Measurements from ENCODE around the gene KBTBD13.

The KBTBD13 gene

GRCh38 chr15:65052956-65053355 lies 23.6 kb upstream of the KBTBD13 start:
- no peak for DNase-seq

DNA sequence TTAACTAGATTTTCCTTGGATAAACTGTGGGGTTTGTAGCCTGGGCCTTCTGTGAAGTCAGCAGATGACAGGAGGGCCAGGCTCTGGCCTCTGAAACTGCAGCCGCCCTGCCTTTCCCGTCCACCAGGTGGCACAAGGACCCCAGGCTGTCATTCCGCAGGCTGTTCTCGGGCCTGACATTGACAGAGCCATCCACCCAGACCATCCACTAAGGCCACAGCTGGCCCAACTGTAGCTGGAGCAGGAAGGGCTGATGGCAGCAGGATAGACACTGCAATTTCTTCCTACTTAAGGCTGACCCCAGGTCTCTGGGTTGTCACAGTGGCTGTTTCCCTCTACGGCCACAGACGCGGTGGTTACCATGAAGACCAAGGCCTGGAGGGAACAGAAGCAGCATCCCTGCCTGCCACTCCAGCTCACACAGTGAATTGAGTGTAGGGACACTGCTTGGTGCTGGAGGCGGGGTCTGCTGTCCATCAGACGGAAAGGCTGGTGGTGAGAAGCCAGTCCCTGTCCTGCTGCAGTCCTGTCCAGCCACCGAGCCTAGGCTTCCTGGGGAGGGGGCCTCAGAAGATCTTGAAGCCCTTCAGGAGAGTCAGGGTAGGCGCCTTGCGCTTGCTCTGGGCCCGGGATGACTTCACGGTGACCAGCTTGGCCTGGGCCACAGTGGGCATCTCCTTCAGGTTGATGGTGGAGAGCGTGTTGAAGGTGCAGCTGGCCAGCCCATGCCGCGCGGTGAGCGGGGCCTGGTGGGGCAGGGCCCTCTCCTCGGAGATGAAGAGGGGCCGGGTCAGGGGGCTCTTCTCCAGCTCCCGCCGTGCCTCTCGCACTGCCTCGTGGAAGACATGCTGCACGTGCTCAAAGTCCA lies 22.0 kb upstream of the KBTBD13 start:
- peak in 3 of 4 experiments; percentile 13 to 31 (median 27) for DNase-seq

DNA sequence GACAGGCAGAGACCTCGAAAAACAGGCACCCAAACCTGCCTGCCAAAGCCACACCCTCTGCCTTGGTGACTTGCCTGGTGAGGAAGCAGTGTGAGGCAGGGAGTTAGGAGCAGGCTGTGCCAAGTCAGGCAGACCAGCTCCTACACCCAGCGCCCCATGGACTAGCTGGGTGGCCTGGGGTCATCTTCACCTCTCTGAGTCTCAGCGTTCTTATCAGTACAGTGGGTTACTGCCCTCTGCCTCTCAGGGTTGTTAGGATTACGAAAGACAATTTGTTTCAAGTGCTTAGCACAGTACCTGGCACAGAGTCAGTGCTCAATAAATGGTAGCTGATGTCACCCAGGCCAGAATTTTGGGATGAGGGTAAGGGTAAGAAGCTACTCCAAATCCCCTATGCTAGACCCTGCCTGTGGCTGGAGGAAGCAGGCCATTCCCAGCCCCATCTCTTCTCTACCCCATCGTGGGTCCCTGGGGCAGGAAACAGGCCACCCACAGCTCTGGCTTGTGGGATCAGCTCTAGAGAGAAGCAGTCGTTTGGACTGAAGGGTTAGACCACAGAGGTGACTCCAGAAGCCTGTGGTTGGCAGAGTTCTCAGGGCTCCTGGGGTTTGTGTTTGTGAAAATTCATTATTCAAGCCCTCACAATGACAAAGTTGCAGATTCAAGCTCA lies 21.2 kb upstream of the KBTBD13 start:
- no peak for DNase-seq

GRCh38 chr15:65056106-65056505 lies 20.4 kb upstream of the KBTBD13 start:
- no peak for DNase-seq

DNA sequence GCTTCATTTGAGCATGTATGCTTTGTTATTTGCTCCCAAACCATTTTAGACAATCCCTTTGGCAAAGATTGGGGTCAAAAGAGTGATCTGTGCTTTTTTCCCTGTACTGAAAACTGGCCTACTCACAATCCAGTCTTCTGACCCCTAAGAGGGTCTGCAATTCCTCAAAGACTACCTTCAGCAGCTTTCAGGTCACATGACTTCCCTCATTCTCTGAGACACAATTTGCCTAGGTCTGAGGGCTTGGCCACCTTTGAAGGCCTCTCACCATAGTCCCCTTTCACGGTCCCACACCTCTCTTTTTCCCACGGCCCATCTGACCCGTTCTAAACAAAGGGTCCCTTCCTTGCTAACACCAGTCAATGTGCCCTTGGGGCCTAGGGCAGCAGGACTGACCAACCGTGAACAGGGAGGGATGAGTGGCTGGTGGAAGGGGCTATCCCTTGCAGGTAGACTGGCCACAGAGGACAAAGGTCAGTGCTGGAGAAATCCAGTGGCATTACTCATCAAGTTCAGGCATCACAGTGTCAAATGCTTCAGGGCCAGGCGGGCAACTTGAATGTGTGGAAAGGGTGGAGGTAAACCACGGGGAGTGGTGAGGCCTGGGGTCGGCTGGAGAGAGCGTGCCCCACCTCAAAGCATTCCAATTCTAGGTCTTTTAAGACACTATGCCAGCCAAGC lies 19.5 kb upstream of the KBTBD13 start:
- no peak for DNase-seq

GRCh38 chr15:65057549-65057940 lies 19.0 kb upstream of the KBTBD13 start:
- no peak for DNase-seq

- DNase-seq = no peak
Measured at GRCh38 chr15:65058394-65059368, 17.9 kb upstream of the KBTBD13 start.

GRCh38 chr15:65059369-65059750 lies 17.2 kb upstream of the KBTBD13 start:
- DNase-seq = no peak

DNA sequence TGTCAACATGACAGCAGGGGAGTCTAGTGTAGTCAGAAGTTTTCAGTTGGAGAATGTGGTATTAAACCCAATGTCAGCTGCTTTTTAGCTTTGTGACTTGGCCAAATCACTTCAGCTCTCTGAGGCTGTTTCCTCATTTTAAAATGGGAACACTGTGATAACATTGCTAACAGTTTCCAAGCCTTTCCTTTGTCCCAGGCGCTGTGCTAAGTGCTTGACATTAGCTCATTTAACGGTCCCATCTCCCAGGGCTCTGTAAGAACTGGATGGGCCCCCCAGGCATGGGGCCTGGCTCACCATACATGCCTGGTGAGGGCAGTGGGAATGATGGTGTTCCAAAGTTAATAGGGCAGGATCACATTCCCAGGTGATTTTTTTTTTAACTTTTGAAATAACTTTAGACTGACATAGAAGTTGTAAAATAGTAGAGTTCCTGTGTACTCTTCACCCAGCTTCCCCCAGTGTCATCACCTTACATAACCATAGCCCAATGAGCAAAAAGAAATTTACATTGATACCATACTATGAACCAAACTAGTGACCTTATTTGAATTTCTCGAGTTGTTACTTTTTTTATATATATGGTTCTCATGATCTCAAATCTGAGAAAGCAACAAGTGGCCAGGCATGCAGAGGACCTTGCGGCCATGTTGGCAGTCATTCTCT lies 16.5 kb upstream of the KBTBD13 start:
- no peak for DNase-seq

GRCh38 chr15:65060641-65061397 lies 15.7 kb upstream of the KBTBD13 start:
- DNase-seq = no peak

DNA sequence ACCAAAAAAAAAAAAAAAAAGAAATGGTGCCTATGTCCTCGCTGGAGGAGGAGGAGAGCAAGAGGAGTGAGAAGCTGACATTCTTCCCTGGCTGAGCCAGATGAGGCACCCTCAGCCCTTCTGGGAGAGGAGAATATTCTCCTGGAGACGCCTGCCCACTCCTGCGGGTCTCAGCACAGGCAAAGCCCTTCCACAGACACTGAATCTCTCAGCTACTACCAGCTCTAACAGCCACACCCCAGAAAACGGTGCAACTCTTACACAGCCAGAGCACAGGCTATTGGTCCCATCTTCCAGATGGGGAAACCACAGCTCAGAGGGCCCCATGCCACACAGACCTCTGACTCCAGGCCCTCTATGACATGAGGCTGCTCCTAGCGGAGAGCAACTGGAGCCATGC lies 14.5 kb upstream of the KBTBD13 start:
- no peak for DNase-seq

GRCh38 chr15:65062726-65063125 lies 13.8 kb upstream of the KBTBD13 start:
- no peak for DNase-seq

DNA sequence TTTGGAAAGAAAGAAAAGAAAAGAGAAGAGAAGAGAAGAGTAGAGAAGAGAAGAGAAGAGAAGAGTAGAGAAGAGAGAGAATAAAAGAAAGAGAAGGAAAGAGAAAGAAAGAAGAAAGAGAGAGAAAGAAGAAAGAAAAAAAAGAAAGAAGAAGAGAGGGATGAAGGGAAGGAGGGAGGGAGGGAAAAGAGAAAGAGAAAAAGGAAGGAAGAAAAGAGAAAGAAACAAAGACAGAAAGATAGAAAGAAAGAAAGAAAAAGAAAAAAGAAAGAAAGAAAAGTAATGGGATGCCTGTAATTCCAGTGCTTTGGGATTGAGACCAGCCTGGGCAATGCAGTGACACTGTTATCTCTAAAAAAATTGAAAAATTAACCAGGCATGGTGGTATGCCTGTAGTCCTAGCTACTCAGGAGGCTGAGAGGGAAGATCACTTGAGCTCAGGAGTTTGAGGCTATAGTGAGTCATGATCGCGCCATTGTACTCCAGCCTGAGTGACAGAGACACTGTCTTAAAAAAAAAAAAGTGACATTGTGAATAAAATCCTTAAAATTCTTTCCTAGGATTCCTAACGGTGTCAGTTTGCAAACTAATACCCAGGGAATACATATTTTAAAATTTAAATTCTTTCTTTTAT lies 10.4 kb upstream of the KBTBD13 start:
- no peak for DNase-seq

- no peak for DNase-seq
Measured at GRCh38 chr15:65066635-65067316, 9.8 kb upstream of the KBTBD13 start.

GRCh38 chr15:65067317-65067644 lies 9.3 kb upstream of the KBTBD13 start:
- DNase-seq = no peak

DNA sequence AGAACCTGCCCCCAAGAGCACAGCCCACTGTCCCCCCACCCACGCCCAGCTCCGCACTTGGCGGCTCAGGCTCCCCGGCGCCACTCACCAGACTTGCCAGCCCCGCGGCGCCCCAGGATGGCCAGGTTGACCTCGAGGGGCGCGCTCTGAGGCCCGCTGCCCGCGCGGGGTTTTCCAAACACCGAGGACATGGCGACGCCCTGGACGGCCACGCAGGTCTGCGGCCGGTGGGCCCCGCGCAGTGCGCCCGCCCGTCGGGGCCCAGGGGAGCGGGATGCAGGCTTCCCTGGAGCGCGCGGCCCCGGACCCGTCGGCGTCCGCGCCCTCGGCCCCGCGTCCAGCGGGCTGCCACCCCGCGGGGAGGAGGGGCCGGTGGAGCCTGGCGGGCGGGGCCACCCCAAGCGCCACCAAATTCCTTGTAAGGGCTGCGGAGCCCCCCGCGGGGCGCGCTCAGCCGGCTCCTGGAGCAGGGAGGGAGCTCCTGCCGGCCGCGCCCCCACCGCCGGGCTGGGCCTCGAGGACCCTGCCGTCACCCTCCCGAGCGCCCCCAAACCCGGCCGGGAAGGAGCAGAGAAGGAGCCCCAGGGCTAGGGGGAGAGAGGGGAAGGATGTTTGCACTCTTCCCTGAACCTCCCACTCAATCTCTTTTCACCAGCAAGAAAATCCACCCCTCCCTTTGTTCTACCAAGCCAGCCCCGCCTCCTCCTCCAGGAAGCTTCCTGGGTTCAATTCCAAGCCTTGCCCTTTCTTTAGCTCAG lies 8.7 kb upstream of the KBTBD13 start, which contains the start of gene RASL12:
RASL12 (minus strand) TSS at position 347 of the 758 bp plus-strand sequence; CDS start at position 191, 156 bp downstream.
- no peak for DNase-seq

DNA sequence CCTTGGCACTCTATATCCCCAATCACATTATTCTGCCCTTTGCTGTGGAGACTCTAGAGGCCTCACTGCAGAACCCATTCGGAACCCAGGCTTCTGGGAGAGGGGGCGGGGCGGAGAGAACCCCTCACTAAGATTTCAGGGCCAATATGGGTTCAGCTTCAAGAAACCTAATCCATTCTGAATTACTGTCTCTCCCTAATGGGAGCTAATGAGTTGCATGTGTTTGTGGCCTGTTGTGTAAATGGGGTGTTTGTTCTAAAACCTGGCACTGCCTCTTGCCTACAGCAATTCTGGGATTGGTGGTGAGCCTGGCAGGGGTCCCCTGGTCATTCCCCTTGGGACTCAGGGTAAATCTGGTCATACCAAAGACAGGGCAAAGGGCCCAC lies 8.2 kb upstream of the KBTBD13 start:
- no peak for DNase-seq

DNA sequence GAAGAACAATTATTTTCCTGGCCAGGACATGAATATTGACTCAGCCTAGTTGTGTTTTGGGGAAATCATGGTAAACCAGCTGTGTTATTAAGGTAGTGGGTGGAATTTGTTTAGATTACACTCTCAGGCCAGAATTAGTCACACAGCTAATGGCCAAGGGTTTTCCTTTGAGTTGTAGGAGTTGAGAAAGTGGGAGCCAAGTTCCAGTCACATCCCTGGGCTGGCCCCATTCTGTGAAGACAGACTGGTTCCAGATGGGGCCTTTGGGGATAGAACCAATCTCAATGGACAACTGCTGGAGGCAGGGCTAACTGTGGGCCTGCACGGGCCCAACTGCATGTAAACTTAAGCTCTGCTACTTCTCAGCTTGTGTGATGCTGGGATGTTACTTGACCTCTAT lies 7.4 kb upstream of the KBTBD13 start:
- no peak for DNase-seq

- DNase-seq = no peak
Measured at GRCh38 chr15:65069779-65070546, 6.6 kb upstream of the KBTBD13 start.

Data from activated naive CD4-positive, alpha-beta T cell (primary cell).